HepG2 (cell line): Measurements from ENCODE around the gene ARHGAP26. TPM values are rescaled to one million over a fixed set of nuclear protein-coding genes. Genes with fewer than 3 reads are reported as not detected.

Experiments used
- ATAC-seq: fragments of 200-7000 bp; cut with Tn5 transposase; 3 replicates; pipeline ENCODE4 v1.9.1; 2020; ENCODE audit warnings: mild to moderate bottlenecking, moderate library complexity
- BruUV-seq: library from RNA; stranded (reverse); fragments of 400-500 nt; replicated peaks from 2 replicates; lab custom pipeline; 2021; lab: Mats Ljungman, UMichigan
- CTCF ChIA-PET: fragments of 300-600 bp; formaldehyde crosslinking; extraction: SDS; loops from one replicate; lab custom pipeline; 2021; ENCODE audit warnings: low total read pairs, inconsistent platforms, low intra/inter-chr PET ratio; lab: Yijun Ruan, JAX
- POLR2A ChIA-PET: fragments of 350-600 bp; sonication (Branson Sonifier 250); formaldehyde crosslinking; loops from one replicate; lab custom pipeline; 2020; ENCODE audit warnings: antibody characterized with exemption, inconsistent platforms; lab: Yijun Ruan, JAX
- DNase-seq: peaks from one replicate; pipeline ENCODE4 v3.0.0-alpha.2; 2015; ENCODE audit warnings: low spot score
- FAIRE-seq: peaks from 3 replicates; lab custom pipeline; 2011; peaks lifted over from hg19 to GRCh38; lab: Jason Lieb, UNC
- H2AFZ ChIP-seq: one replicate; pipeline ENCODE4 v1.6.1; 2011; ENCODE audit warnings: low read length, inconsistent platforms
- H3K27ac ChIP-seq: fragments of 300-600 bp; 3 replicates; pipeline ENCODE4 v1.8.0; 2011; ENCODE audit warnings: mixed run types, mild to moderate bottlenecking, mixed read lengths, low read length, inconsistent platforms; ENCODE audit not compliant: insufficient read depth; ENCODE audit errors: extremely low read length
- H3K27me3 ChIP-seq, 2 experiments: fragments of 200-600 bp in 1 of 2; 2 replicates in 1 of 2; 3 replicates in 1 of 2; pipeline versions ENCODE4 v1.6.0 to v1.8.0; 2011; ENCODE audit warnings: low read length in 2 of 2, mild to moderate bottlenecking in 2 of 2, moderate library complexity in 2 of 2, inconsistent platforms in 1 of 2; ENCODE audit not compliant: insufficient read depth in 2 of 2, control insufficient read depth in 1 of 2
- H3K36me3 ChIP-seq, 2 experiments: fragments of 200-600 bp in 1 of 2; replicated peaks in 1 of 2; 2 replicates in 1 of 2; 3 replicates in 1 of 2; pipeline versions ENCODE4 v1.5.1 to v1.8.0; 2011; ENCODE audit warnings: low read length in 2 of 2, inconsistent platforms in 1 of 2; ENCODE audit not compliant: insufficient read depth in 2 of 2, control insufficient read depth in 1 of 2
- H3K4me1 ChIP-seq: 2 replicates; pipeline ENCODE4 v1.5.1; 2012; ENCODE audit warnings: low read length, inconsistent platforms; ENCODE audit not compliant: insufficient read depth
- H3K4me2 ChIP-seq: 2 replicates; pipeline ENCODE4 v1.6.0; 2011; ENCODE audit warnings: low read depth, low read length, inconsistent platforms
- H3K4me3 ChIP-seq, 3 experiments: fragments of 200-600 bp in 1 of 3; sonication (generic), shearing (Covaris generic) in 1 of 3; replicated peaks in 1 of 3; 2 replicates each; pipeline ENCODE4 v1.5.1; 2011 to 2016; ENCODE audit warnings: low read length in 3 of 3, inconsistent platforms in 2 of 3, low read depth in 2 of 3, mild to moderate bottlenecking in 2 of 3, control low read depth in 1 of 3, mixed read lengths in 1 of 3; ENCODE audit not compliant: insufficient read depth in 1 of 3
- H3K79me2 ChIP-seq: one replicate; pipeline ENCODE4 v1.6.1; 2011; ENCODE audit warnings: low read length, inconsistent platforms; ENCODE audit not compliant: insufficient read depth
- H3K9ac ChIP-seq: 2 replicates; pipeline ENCODE4 v1.6.0; 2011; ENCODE audit warnings: mild to moderate bottlenecking, low read depth, low read length, inconsistent platforms; ENCODE audit not compliant: insufficient read depth
- H3K9me3 ChIP-seq: 2 replicates; pipeline ENCODE4 v1.5.1; 2012; ENCODE audit warnings: mild to moderate bottlenecking, low read length
- H4K20me1 ChIP-seq: 2 replicates; pipeline ENCODE4 v1.6.0; 2011; ENCODE audit warnings: inconsistent platforms, mild to moderate bottlenecking, low read length, moderate library complexity; ENCODE audit not compliant: insufficient read depth
- ARID3A ChIP-seq: IDR thresholded peaks from 2 replicates; pipeline ENCODE4 v1.6.1; 2012; ENCODE audit warnings: low read depth, low read length, improper control_type of control experiment
- CREM ChIP-seq, 2 experiments: sonication (generic) in 1 of 2; formaldehyde crosslinking in 1 of 2; IDR thresholded peaks; 2 replicates each; pipeline versions ENCODE4 v1.4.0 to v1.6.1; 2016 to 2020; ENCODE audit warnings: antibody characterized with exemption in 1 of 2, mild to moderate bottlenecking in 1 of 2, missing genetic modification reagents in 1 of 2
- DMAP1 ChIP-seq: IDR thresholded peaks from 2 replicates; pipeline ENCODE4 v1.6.1; 2016
- FOXP4 ChIP-seq: sonication (generic); formaldehyde crosslinking; IDR thresholded peaks from 2 replicates; pipeline ENCODE4 v1.4.0; 2020; ENCODE audit warnings: missing genetic modification reagents
- GATAD1 ChIP-seq: IDR thresholded peaks from 2 replicates; pipeline ENCODE4 v1.6.1; 2016; ENCODE audit warnings: missing genetic modification reagents, missing compliant biosample characterization
- HNRNPL ChIP-seq: fragments of 200-400 bp; formaldehyde crosslinking; IDR thresholded peaks from 2 replicates; pipeline ENCODE4 v1.6.1; 2017; ENCODE audit warnings: mild to moderate bottlenecking, low read depth, low read length
- ISL2 ChIP-seq: sonication (generic); formaldehyde crosslinking; IDR thresholded peaks from 2 replicates; pipeline ENCODE4 v1.5.0; 2020; ENCODE audit warnings: missing genetic modification reagents
- NFIC ChIP-seq: IDR thresholded peaks from 2 replicates; pipeline ENCODE4 v1.6.1; 2012; ENCODE audit warnings: mild to moderate bottlenecking, low read length, inconsistent platforms
- NFYB ChIP-seq: sonication (generic); formaldehyde crosslinking; IDR thresholded peaks from 2 replicates; pipeline ENCODE4 v1.4.0; 2020; ENCODE audit warnings: missing genetic modification reagents
- PATZ1 ChIP-seq: sonication (generic); formaldehyde crosslinking; IDR thresholded peaks from 2 replicates; pipeline ENCODE4 v1.4.0; 2020; ENCODE audit warnings: missing genetic modification reagents
- SMC3 ChIP-seq: IDR thresholded peaks from 2 replicates; pipeline ENCODE4 v1.6.1; 2011; ENCODE audit warnings: low read length, improper control_type of control experiment
- ZBTB7A ChIP-seq: sonication (generic); formaldehyde crosslinking; IDR thresholded peaks from 2 replicates; pipeline ENCODE4 v1.8.0; 2022; ENCODE audit warnings: mild to moderate bottlenecking, missing genetic modification reagents
- ZSCAN25 ChIP-seq: sonication (generic); formaldehyde crosslinking; IDR thresholded peaks from 2 replicates; pipeline ENCODE4 v1.8.0; 2022; ENCODE audit warnings: mild to moderate bottlenecking, missing genetic modification reagents
- ZSCAN9 ChIP-seq: IDR thresholded peaks from 2 replicates; pipeline ENCODE4 v1.6.1; 2016; ENCODE audit warnings: borderline replicate concordance
- WGBS: methylation state at CpG from one replicate; pipeline ENCODE4 v1.1.6; 2017; ENCODE audit warnings: low lambda C conversion rate; 5-methylcytosine and 5-hydroxymethylcytosine counted together
- in situ Hi-C: cut with HindIII; loops from 2 replicates; pipeline ENCODE4 v1.10.0; 2017; ENCODE audit warnings: low pct_unique_long_range_greater_than_20kb; ENCODE audit not compliant: extremely low pct_ligation_motif_present
- intact Hi-C: fragments of 100-400 bp; cut with micrococcal nuclease; formaldehyde crosslinking; loops from one replicate; pipeline ENCODE4 v1.10.0; 2022; ENCODE audit not compliant: unreplicated experiment
- polyA plus RNA-seq, 8 experiments: library from polyadenylated mRNA; depleted of rRNA in 3 of 8; stranded (reverse) in 7 of 8; unstranded in 1 of 8; fragments of >200 nt; fragmentation: Illumina TruSeq in 4 of 8; extraction: Trizol in 4 of 8; gene quantifications; 2 replicates each; pipeline versions ENCODE4 v1.2.1 to v1.2.3, GENCODE V29; 2011 to 2016; ENCODE audit warnings: low read depth in 4 of 8, missing spikeins in 1 of 8, mixed read lengths in 1 of 8; ENCODE audit not compliant: insufficient read depth in 1 of 8
- total RNA-seq, 5 experiments: library from RNA; depleted of rRNA; stranded (reverse); fragments of >200 nt; fragmentation: Illumina TruSeq; extraction: Trizol; gene quantifications; 2 replicates each; pipeline ENCODE4 v1.2.3, GENCODE V29; 2016; ENCODE audit warnings: low read depth in 1 of 5

The ARHGAP26 gene
- total and polyA plus RNA-seq, 2 of the 13 experiments (the other 11 are each of a cell fraction or from before 2014, with no cell fraction given) = 9.6 to 18.2 TPM

- TF ChIP-seq FOXP4 (CRISPR knock-in tag) (peak; percentile 82), ZBTB7A (CRISPR knock-in tag) (no peak), DMAP1 (CRISPR knock-in tag) (0 out of 2 replicates have a peak, but pooled peaks have one; percentile 37), NFIC (peak; percentile 71), HNRNPL (no peak)
These were observed 63.6 kb downstream of the ARHGAP26 start (continued) for GRCh38 chr5:142833517-142834449.

GRCh38 chr5:142834504-142834903 is 64.3 kb downstream of the ARHGAP26 start:
- ChIA-PET POLR2A (interaction anchor here (0.9 to 5.0 kb wide), 12 partner anchors 12 to 87 kb away, joined by 3 to 54 read pairs (median 4); partner anchors contain the start of gene ARHGAP26), CTCF (no interaction called here)
- H3K9me3 ChIP-seq = no peaks in the 10 kb centered on the region
- peak; percentile 92 for ATAC-seq
- FAIRE-seq = peak; percentile 81
- H3K4me1 ChIP-seq = peaks cover 99% of the 10 kb centered on the region
- no peak overlapping the region for H2AFZ ChIP-seq
- in situ Hi-C loops = no loop called here
- intact Hi-C loops = loop anchor here (2.0 to 5.0 kb wide), 3 partner anchors 14 to 64 kb away; partner anchors contain the start of gene ARHGAP26
- peak overlapping the region in 1 of 3 experiments; percentile 56; a peak in 2 of 6 replicates for H3K4me3 ChIP-seq
- H3K79me2 ChIP-seq = peaks cover 40% of the 10 kb centered on the region
- H3K4me2 ChIP-seq = peak overlapping the region; percentile 80
- no peaks in the 10 kb centered on the region for H3K36me3 ChIP-seq
- peak overlapping the region; percentile 77 for H3K27ac ChIP-seq
- H3K27me3 ChIP-seq = no peaks in the 10 kb centered on the region
- peak overlapping the region; percentile 41; the same call in 1 of the 2 replicates for H3K9ac ChIP-seq
- H4K20me1 ChIP-seq = no peaks in the 10 kb centered on the region
- DNase-seq = peak; percentile 92
- BruUV-seq = no TSS peak
- 6% methylated on average over 4 of the region's 4 CpGs for WGBS
- TF ChIP-seq DMAP1 (CRISPR knock-in tag) (peak; percentile 66), ZSCAN25 (CRISPR knock-in tag) (peak; percentile 28; the same call in 1 of the 2 replicates), CREM (IDR thresholded peaks at IDR 0.05) (peak; percentile 34; the same call in 1 of the 2 replicates), CREM (CRISPR knock-in tag; IDR thresholded peaks at IDR 0.05) (no peak), PATZ1 (CRISPR knock-in tag) (peak; percentile 98), SMC3 (0 out of 2 replicates have a peak, but pooled peaks have one; percentile 3), ZSCAN9 (CRISPR knock-in tag) (peak; percentile 39; the same call in 1 of the 2 replicates), NFYB (peak; percentile 57), GATAD1 (0 out of 2 replicates have a peak, but pooled peaks have one; percentile 22), ARID3A (no peak), ISL2 (peak; percentile 64; the same call in 1 of the 2 replicates)
